Activated T-cell treated with anti-CD3 and anti-CD28 coated beads, Interleukin-2, amount 50 U/mL, for 72 hours (primary cell): Measurements from ENCODE around the gene SLC5A9. TPM values are rescaled to one million over a fixed set of nuclear protein-coding genes. Genes with fewer than 3 reads are reported as not detected.

Source experiments
- ATAC-seq, 2 donors: fragments of 150-1000 bp; cut with Tn5 transposase; replicated peaks in 1 of 2; 2 replicates each; pipeline ENCODE4 v1.10.0; 2021; ENCODE audit warnings: moderate library complexity in 2 of 2, mild to moderate bottlenecking in 1 of 2
- DNase-seq, 2 donors: peaks; one replicate each; pipeline ENCODE4 v3.0.0; 2021 to 2022; ENCODE audit warnings: mixed read lengths in 1 of 2
- H3K27ac Mint-ChIP-seq: one replicate; pipeline ENCODE4 v1.8.0; 2022; ENCODE audit warnings: mild to moderate bottlenecking, moderate library complexity, mixed read lengths
- H3K27me3 Mint-ChIP-seq: one replicate; pipeline ENCODE4 v1.8.0; 2022; ENCODE audit warnings: low read depth, mixed read lengths
- H3K36me3 Mint-ChIP-seq, 2 donors: one replicate each; pipeline ENCODE4 v1.8.0; 2022; ENCODE audit warnings: mixed read lengths in 2 of 2, mild to moderate bottlenecking in 1 of 2; ENCODE audit not compliant: insufficient read depth in 2 of 2
- H3K4me1 Mint-ChIP-seq: one replicate; pipeline ENCODE4 v1.8.0; 2022; ENCODE audit warnings: low read depth, mixed read lengths
- H3K4me3 Mint-ChIP-seq, 2 donors: one replicate each; pipeline ENCODE4 v1.8.0; 2022; ENCODE audit warnings: mild to moderate bottlenecking in 2 of 2, mixed read lengths in 2 of 2, moderate library complexity in 2 of 2
- H3K9me3 Mint-ChIP-seq, 2 donors: one replicate each; pipeline ENCODE4 v1.8.0; 2022; ENCODE audit warnings: mixed read lengths in 2 of 2
- total RNA-seq, 2 donors: library from RNA; stranded (reverse); gene quantifications; one replicate each; pipeline ENCODE4 v1.2.3, GENCODE V29; 2022

SLC5A9 gene
- total RNA-seq, 2 donors from 2014 or later, result not detected

- Mint-ChIP-seq H3K36me3 (no peaks in the 10 kb centered on the region), H3K4me1 (no peaks in the 10 kb centered on the region), H3K9me3 (no peaks in the 10 kb centered on the region), H3K4me3 (no peak overlapping the region), H3K27ac (no peak overlapping the region), H3K27me3 (no peaks in the 10 kb centered on the region)
- DNase-seq (no peak), ATAC-seq (no peak)
These were observed 5.6 kb upstream of the SLC5A9 start for GRCh38 chr1:48216941-48217340.

GRCh38 chr1:48217856-48218255 is 4.7 kb upstream of the SLC5A9 start:
- H3K27ac Mint-ChIP-seq, result no peak overlapping the region
- H3K9me3 Mint-ChIP-seq, result no peaks in the 10 kb centered on the region
- ATAC-seq (no peak), DNase-seq (no peak)
- no peak overlapping the region for H3K4me3 Mint-ChIP-seq
- H3K27me3 Mint-ChIP-seq, result no peaks in the 10 kb centered on the region
- no peaks in the 10 kb centered on the region for H3K36me3 Mint-ChIP-seq
- H3K4me1 Mint-ChIP-seq, result no peaks in the 10 kb centered on the region

- Mint-ChIP-seq H3K4me1 (no peaks in the 10 kb centered on the region), H3K27me3 (no peaks in the 10 kb centered on the region), H3K4me3 (no peak overlapping the region), H3K36me3 (no peaks in the 10 kb centered on the region), H3K27ac (peak overlapping the region; percentile 19), H3K9me3 (no peaks in the 10 kb centered on the region)
- DNase-seq, result no peak
- ATAC-seq, result no peak
These were observed 2.7 kb upstream of the SLC5A9 start for GRCh38 chr1:48219803-48220202.

GRCh38 chr1:48221122-48221521 is 1.4 kb upstream of the SLC5A9 start:
- no peaks in the 10 kb centered on the region for H3K27me3 Mint-ChIP-seq
- H3K4me3 Mint-ChIP-seq, result no peak overlapping the region
- DNase-seq (no peak), ATAC-seq (no peak)
- H3K4me1 Mint-ChIP-seq, result no peaks in the 10 kb centered on the region
- no peaks in the 10 kb centered on the region for H3K36me3 Mint-ChIP-seq
- H3K9me3 Mint-ChIP-seq, result no peaks in the 10 kb centered on the region
- H3K27ac Mint-ChIP-seq, result no peak overlapping the region

- Mint-ChIP-seq H3K27me3 (no peaks in the 10 kb centered on the region), H3K27ac (no peak overlapping the region), H3K9me3 (no peaks in the 10 kb centered on the region), H3K4me3 (no peak overlapping the region), H3K36me3 (no peaks in the 10 kb centered on the region), H3K4me1 (no peaks in the 10 kb centered on the region)
- DNase-seq (no peak), ATAC-seq (no peak)
These were observed 859 bp upstream of the SLC5A9 start for GRCh38 chr1:48221657-48222056.

- Mint-ChIP-seq H3K27me3 (no peaks in the 10 kb centered on the region), H3K36me3 (no peaks in the 10 kb centered on the region), H3K27ac (no peak overlapping the region), H3K4me3 (no peak overlapping the region), H3K4me1 (no peaks in the 10 kb centered on the region), H3K9me3 (no peaks in the 10 kb centered on the region)
- DNase-seq (no peak), ATAC-seq (no peak)
These were observed 1.1 kb downstream of the SLC5A9 start for GRCh38 chr1:48223366-48224240.

GRCh38 chr1:48224791-48225190 is 2.3 kb downstream of the SLC5A9 start:
- DNase-seq (no peak), ATAC-seq (no peak)
- Mint-ChIP-seq H3K9me3 (no peaks in the 10 kb centered on the region), H3K36me3 (no peaks in the 10 kb centered on the region), H3K27ac (no peak overlapping the region), H3K4me3 (no peak overlapping the region), H3K27me3 (no peaks in the 10 kb centered on the region), H3K4me1 (no peaks in the 10 kb centered on the region)

GRCh38 chr1:48225579-48225978 is 3.1 kb downstream of the SLC5A9 start:
- H3K27ac Mint-ChIP-seq, result no peak overlapping the region
- no peaks in the 10 kb centered on the region for H3K9me3 Mint-ChIP-seq
- no peaks in the 10 kb centered on the region for H3K27me3 Mint-ChIP-seq
- H3K36me3 Mint-ChIP-seq, result no peaks in the 10 kb centered on the region
- ATAC-seq (no peak), DNase-seq (no peak)
- no peak overlapping the region for H3K4me3 Mint-ChIP-seq
- no peaks in the 10 kb centered on the region for H3K4me1 Mint-ChIP-seq

GRCh38 chr1:48227165-48228013 is 4.9 kb downstream of the SLC5A9 start:
- no peaks in the 10 kb centered on the region for H3K4me1 Mint-ChIP-seq
- ATAC-seq (peak; percentile 35 to 39), DNase-seq (peak in 1 of 2 donors; percentile 4)
- no peaks in the 10 kb centered on the region for H3K9me3 Mint-ChIP-seq
- no peak overlapping the region for H3K27ac Mint-ChIP-seq
- H3K36me3 Mint-ChIP-seq, result no peaks in the 10 kb centered on the region
- H3K4me3 Mint-ChIP-seq, result no peak overlapping the region
- H3K27me3 Mint-ChIP-seq, result no peaks in the 10 kb centered on the region

GRCh38 chr1:48228156-48228555 is 5.6 kb downstream of the SLC5A9 start:
- H3K27me3 Mint-ChIP-seq, result no peaks in the 10 kb centered on the region

GRCh38 chr1:48229317-48229716 is 6.8 kb downstream of the SLC5A9 start:
- Mint-ChIP-seq H3K36me3 (no peaks in the 10 kb centered on the region), H3K27ac (no peak overlapping the region), H3K4me3 (no peak overlapping the region), H3K9me3 (no peaks in the 10 kb centered on the region), H3K27me3 (no peaks in the 10 kb centered on the region), H3K4me1 (no peaks in the 10 kb centered on the region)
- ATAC-seq (no peak), DNase-seq (no peak)

More at GRCh38 chr1:48228156-48228555, 5.6 kb downstream of the SLC5A9 start:
- Mint-ChIP-seq H3K4me3 (no peak overlapping the region), H3K36me3 (no peaks in the 10 kb centered on the region), H3K4me1 (no peaks in the 10 kb centered on the region), H3K9me3 (no peaks in the 10 kb centered on the region), H3K27ac (no peak overlapping the region)
- DNase-seq (no peak), ATAC-seq (no peak)

- no peak overlapping the region for H3K27ac Mint-ChIP-seq
- H3K4me1 Mint-ChIP-seq, result no peaks in the 10 kb centered on the region
- no peak overlapping the region for H3K4me3 Mint-ChIP-seq
These were observed 7.7 kb downstream of the SLC5A9 start for GRCh38 chr1:48230236-48230635.

GRCh38 chr1:48232722-48233121 is 10.2 kb downstream of the SLC5A9 start:
- no peaks in the 10 kb centered on the region for H3K27me3 Mint-ChIP-seq
- no peak overlapping the region for H3K27ac Mint-ChIP-seq
- no peak for ATAC-seq
- no peaks in the 10 kb centered on the region for H3K36me3 Mint-ChIP-seq
- H3K4me3 Mint-ChIP-seq, result no peak overlapping the region
- DNase-seq, result no peak
- no peaks in the 10 kb centered on the region for H3K4me1 Mint-ChIP-seq
- no peaks in the 10 kb centered on the region for H3K9me3 Mint-ChIP-seq

More at GRCh38 chr1:48230236-48230635, 7.7 kb downstream of the SLC5A9 start:
- DNase-seq, result no peak
- no peaks in the 10 kb centered on the region for H3K9me3 Mint-ChIP-seq
- H3K36me3 Mint-ChIP-seq, result no peaks in the 10 kb centered on the region
- no peak for ATAC-seq
- no peaks in the 10 kb centered on the region for H3K27me3 Mint-ChIP-seq
